Left lung (tissue), 10 donors: Measurements from ENCODE around the gene TTL. TPM values are rescaled to one million over a fixed set of nuclear protein-coding genes. Genes with fewer than 3 reads are reported as not detected.
A peak's percentile ranks its signal among the peaks of the same experiment; 100 is the strongest.

ENCODE experiments used
- ATAC-seq: fragments of 200-7000 bp; cut with Tn5 transposase; one replicate; pipeline ENCODE4 v1.9.1; 2020; ENCODE audit warnings: moderate library complexity
- DNase-seq, 4 donors: peaks; one replicate each; pipeline ENCODE4 v3.0.0-alpha.2; 2013 to 2020
- H3K27ac ChIP-seq, 2 donors: fragments of 200-600 bp; sonication (generic) in 1 of 2; one replicate each; pipeline versions ENCODE4 v1.5.0 to v1.8.0; 2020 to 2021
- H3K27me3 ChIP-seq, 2 donors: fragments of 200-600 bp; sonication (generic) in 1 of 2; one replicate each; pipeline versions ENCODE4 v1.5.0 to v1.8.0; 2020 to 2021
- H3K36me3 ChIP-seq, 2 donors: fragments of 200-600 bp; sonication (generic) in 1 of 2; one replicate each; pipeline versions ENCODE4 v1.5.0 to v1.8.0; 2020 to 2021
- H3K4me1 ChIP-seq, 2 donors: fragments of 200-600 bp; one replicate each; pipeline ENCODE4 v1.8.0; 2021
- H3K4me3 ChIP-seq, 2 donors: fragments of 200-600 bp; sonication (generic) in 1 of 2; one replicate each; pipeline versions ENCODE4 v1.5.0 to v1.8.0; 2020 to 2021; ENCODE audit warnings: mild to moderate bottlenecking in 1 of 2
- H3K9me3 ChIP-seq, 2 donors: fragments of 200-600 bp; sonication (generic) in 1 of 2; one replicate each; pipeline versions ENCODE4 v1.5.0 to v1.8.0; 2020 to 2021
- intact Hi-C, 2 donors: fragments of 100-400 bp; cut with DNase I; formaldehyde crosslinking; loops; one replicate each; pipeline versions ENCODE4 v1.11.2 to v1.14.2; 2022
- polyA plus RNA-seq, 6 donors: library from polyadenylated mRNA; unstranded; fragments of 120-200 nt; gene quantifications; one replicate each; pipeline ENCODE4 v1.2.1, GENCODE V29; 2013; ENCODE audit not compliant: insufficient read length in 6 of 6
- total RNA-seq, 2 donors: library from RNA; stranded (reverse); fragmentation: NEBNext Ultra II Directional; extraction: Animal tissue kit (Norgen Biotek cat#: 25700); gene quantifications; one replicate each; pipeline ENCODE4 v1.2.1, GENCODE V29; 2021
- TF ChIP-seq, protein P1 (sequence below), 2 donors: fragments of 200-600 bp; sonication (generic) in 1 of 2; IDR thresholded peaks; one replicate each; pipeline versions ENCODE4 v1.5.0 to v1.8.0; 2021; ENCODE audit warnings: antibody characterized with exemption in 2 of 2
- donor health status: DM: no; HTN: yes; CAD: no.
- donor health status: DM: no; HTN: no; CAD: no.

TTL gene
- total and polyA plus RNA-seq, 8 donors: 40.1 to 62.3 (median 52.7) TPM

DNA sequence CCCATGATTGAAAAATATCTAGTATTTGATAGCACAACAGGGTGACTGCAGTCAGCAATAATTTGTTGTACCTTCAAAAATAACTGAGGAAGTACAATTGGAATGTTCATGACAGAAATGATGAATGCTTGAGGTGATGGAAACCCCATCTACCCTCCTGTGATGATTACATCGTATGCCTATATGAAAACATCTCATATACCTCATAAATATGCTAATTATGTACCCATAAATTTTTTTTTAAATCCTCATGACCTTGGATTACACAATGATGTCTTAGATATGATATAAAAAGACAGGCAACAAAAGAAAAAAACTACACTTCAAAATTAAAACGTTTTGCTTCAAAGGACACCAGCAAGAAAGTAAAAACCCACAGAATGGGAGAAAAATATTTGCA is 59.0 kb downstream of the TTL start:
- no peaks in the 10 kb centered on the region for H3K9me3 ChIP-seq
- H3K4me3 ChIP-seq: peak overlapping the region in 1 of 2 donors; percentile 91
- peaks cover 0 to under 1% of the 10 kb centered on the region in 2 donors for H3K36me3 ChIP-seq
- intact Hi-C loops: no loop called here
- ATAC-seq (no peak), DNase-seq (no peak)
- H3K27ac ChIP-seq: peak overlapping the region in 1 of 2 donors; percentile 90
- TF ChIP-seq, protein P1, sequence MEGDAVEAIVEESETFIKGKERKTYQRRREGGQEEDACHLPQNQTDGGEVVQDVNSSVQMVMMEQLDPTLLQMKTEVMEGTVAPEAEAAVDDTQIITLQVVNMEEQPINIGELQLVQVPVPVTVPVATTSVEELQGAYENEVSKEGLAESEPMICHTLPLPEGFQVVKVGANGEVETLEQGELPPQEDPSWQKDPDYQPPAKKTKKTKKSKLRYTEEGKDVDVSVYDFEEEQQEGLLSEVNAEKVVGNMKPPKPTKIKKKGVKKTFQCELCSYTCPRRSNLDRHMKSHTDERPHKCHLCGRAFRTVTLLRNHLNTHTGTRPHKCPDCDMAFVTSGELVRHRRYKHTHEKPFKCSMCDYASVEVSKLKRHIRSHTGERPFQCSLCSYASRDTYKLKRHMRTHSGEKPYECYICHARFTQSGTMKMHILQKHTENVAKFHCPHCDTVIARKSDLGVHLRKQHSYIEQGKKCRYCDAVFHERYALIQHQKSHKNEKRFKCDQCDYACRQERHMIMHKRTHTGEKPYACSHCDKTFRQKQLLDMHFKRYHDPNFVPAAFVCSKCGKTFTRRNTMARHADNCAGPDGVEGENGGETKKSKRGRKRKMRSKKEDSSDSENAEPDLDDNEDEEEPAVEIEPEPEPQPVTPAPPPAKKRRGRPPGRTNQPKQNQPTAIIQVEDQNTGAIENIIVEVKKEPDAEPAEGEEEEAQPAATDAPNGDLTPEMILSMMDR (IDR thresholded peaks at IDR 0.05): no peak
- H3K4me1 ChIP-seq: peaks cover 9 to 28% of the 10 kb centered on the region in 2 donors
- no peaks in the 10 kb centered on the region for H3K27me3 ChIP-seq

DNA sequence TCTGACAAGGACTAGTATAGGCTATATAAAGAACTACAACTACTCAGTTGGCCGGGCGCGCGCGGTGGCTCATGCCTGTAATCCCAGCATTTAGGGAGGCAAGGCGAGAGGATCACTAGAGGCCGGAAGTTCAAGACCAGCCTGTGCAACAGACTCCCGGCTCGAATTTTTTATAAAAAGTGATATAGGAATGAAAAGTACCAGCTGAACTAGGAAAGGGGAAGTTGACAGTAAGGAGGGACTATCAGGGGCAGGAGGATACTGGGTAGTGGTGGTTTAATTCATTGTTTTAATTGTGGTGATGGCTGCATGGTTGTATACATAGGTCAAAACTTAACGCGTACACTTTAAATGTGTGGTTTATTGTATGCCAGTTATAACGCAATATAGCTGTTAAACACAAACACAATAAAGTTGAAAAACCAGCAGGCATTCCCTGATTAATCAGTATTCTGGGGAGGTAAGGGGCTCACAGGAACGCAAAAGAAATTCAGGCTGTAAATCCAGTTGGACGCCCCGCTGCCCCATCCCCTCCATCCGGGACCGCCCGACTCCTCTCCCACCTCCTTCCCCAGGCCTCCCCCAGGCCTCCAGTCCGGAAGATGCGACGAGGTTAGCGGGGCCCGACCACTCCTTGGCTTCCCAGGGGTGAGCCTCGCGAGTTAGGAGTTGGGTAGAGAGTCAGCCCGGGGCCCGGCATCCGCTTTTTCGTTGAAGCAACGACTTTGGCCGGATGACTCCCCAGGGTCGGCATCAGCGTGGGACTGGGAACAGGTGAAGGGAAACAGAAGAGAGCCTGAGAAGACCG is 59.6 kb downstream of the TTL start:
- intact Hi-C loops: no loop called here
- peak in 3 of 4 donors; percentile 71 to 90 (median 76) for DNase-seq

DNA sequence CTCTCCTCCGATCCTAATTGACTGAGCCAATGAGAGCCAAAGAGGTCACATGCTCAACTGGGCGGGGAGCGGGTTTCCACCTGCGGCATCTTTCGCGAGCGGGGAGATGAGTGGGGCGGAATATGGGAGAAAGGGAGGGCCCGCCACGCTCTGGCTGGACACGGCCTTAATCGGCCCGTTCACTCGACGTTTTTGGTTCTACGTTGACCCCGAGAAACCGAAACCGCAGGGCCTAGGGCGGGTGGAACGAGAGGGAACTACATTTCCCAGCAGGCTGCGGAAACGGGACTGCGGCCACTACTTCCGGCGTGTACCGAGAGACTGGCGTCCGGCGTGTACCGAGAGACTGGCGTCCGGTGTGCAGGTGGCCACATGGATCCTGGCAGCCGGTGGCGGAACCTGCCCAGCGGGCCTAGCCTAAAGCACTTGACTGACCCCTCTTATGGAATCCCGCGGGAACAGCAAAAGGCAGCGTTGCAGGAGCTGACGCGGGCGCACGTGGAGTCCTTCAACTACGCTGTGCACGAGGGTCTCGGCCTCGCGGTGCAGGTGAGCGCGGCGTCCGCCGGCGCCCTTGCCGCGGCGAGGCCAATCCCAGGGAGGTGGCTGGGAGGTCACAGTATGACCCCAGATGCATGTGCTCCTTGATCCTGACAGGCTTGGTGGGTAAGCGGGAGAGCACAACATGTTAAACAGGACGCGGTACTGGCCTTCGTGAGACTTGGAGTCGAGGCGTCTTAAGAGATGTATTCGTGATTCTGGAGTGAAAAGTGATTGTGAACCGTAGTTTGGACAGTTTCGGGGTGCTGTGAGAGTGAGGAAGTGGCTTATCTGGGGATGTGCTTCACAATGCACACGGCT is 60.4 kb downstream of the TTL start, which contains the start of gene POLR1B:
POLR1B (plus strand) TSS at position 343 of the 861 bp plus-strand sequence; CDS start at position 373, 30 bp downstream.
- Histone ChIP-seq H3K9me3 (no peaks in the 10 kb centered on the region), H3K27me3 (no peaks in the 10 kb centered on the region), H3K4me3 (peak within 1 kb of the TSS; percentile 91 to 96), H3K36me3 (peaks cover 0 to 6% of the 10 kb centered on the region in 2 donors), H3K27ac (peak within 1 kb of the TSS; percentile 87 to 90), H3K4me1 (peaks cover 12 to 34% of the 10 kb centered on the region in 2 donors)
- ATAC-seq (peak; percentile 96), DNase-seq (peak; percentile 86 to 95 (median 92))
- TF ChIP-seq, protein P1 (IDR thresholded peaks at IDR 0.05): no peak
- intact Hi-C loops: no loop called here

More for the DNA sequence above, 59.6 kb downstream of the TTL start:
- peaks cover 0 to 6% of the 10 kb centered on the region in 2 donors for H3K36me3 ChIP-seq
- ATAC-seq: peak; percentile 81
- TF ChIP-seq, protein P1 (IDR thresholded peaks at IDR 0.05): no peak
- H3K9me3 ChIP-seq: no peaks in the 10 kb centered on the region
- H3K27me3 ChIP-seq: no peaks in the 10 kb centered on the region
- peaks cover 9 to 28% of the 10 kb centered on the region in 2 donors for H3K4me1 ChIP-seq
- peak overlapping the region; percentile 87 to 90 for H3K27ac ChIP-seq
- H3K4me3 ChIP-seq: peak overlapping the region; percentile 91 to 96

DNA sequence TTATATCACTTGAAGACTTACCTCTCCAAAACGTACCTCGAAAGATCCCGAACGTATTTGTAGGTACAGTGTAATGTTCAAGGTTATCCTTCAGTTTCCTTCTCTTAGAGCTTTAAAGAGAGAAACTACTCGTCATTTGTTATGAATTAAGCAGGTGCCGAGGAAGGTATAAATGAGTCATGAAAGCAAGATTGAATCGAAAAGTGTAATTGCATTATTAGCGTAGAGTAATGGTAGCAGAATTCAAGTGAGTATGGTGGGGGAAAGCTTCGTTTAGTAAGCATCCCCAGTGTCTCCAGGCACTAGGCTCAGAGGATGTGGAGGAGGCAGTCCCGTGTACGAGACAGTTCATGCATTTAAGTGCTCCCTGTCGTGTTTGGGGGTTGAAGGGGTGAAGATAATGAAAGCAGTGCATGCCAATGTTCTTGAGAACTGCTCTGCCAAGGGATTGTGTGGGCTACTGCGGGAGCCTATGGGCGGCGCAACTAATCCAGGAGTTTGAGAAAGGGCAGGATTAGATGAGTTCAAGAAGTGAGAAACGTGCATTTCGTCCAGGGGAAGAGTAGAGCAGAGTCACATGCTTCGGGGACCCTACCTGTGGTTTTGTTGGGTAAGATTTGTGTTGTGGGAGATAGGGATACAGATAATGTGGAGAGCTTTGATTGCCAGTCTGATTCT is 61.2 kb downstream of the TTL start:
- peaks cover 0 to 14% of the 10 kb centered on the region in 2 donors for H3K36me3 ChIP-seq
- H3K27me3 ChIP-seq: no peaks in the 10 kb centered on the region
- peak overlapping the region; percentile 91 to 96 for H3K4me3 ChIP-seq
- no peaks in the 10 kb centered on the region for H3K9me3 ChIP-seq
- TF ChIP-seq, protein P1 (IDR thresholded peaks at IDR 0.05): no peak
- DNase-seq: no peak
- peak; percentile 3 for ATAC-seq
- intact Hi-C loops: no loop called here
- H3K27ac ChIP-seq: no peak overlapping the region
- H3K4me1 ChIP-seq: peaks cover 12 to 34% of the 10 kb centered on the region in 2 donors
